Heart right ventricle (tissue), 16 donors: ENCODE measurements around the gene MALRD1. TPM values are rescaled to one million over a fixed set of nuclear protein-coding genes. Genes with fewer than 3 reads are reported as not detected.

Experiments
- ATAC-seq, 8 donors: fragments of 200-7000 bp; cut with Tn5 transposase; one replicate each; pipeline ENCODE4 v1.9.1; 2020; ENCODE audit warnings: mild to moderate bottlenecking in 8 of 8, moderate library complexity in 8 of 8, moderate number of reproducible peaks in 1 of 8
- DNase-seq, 2 donors: peaks; one replicate each; pipeline ENCODE4 v3.0.0-alpha.2; 2020
- H3K27ac ChIP-seq, 10 donors: fragments of 200-600 bp; sonication (generic) in 2 of 10; one replicate each; pipeline versions ENCODE4 v1.5.0 to v1.8.0; 2020 to 2022; ENCODE audit warnings: mild to moderate bottlenecking in 3 of 10
- H3K27me3 ChIP-seq, 7 donors: fragments of 200-600 bp; one replicate each; pipeline ENCODE4 v1.8.0; 2021 to 2022; ENCODE audit warnings: mild to moderate bottlenecking in 2 of 7
- H3K36me3 ChIP-seq, 9 donors: fragments of 200-600 bp; sonication (generic) in 1 of 9; one replicate each; pipeline versions ENCODE4 v1.5.0 to v1.8.0; 2020 to 2022; ENCODE audit warnings: mild to moderate bottlenecking in 2 of 9
- H3K4me1 ChIP-seq, 9 donors: fragments of 200-600 bp; sonication (generic) in 1 of 9; one replicate each; pipeline versions ENCODE4 v1.5.0 to v1.8.0; 2020 to 2022; ENCODE audit warnings: mild to moderate bottlenecking in 4 of 9
- H3K4me3 ChIP-seq, 10 donors: fragments of 200-600 bp; sonication (generic) in 2 of 10; one replicate each; pipeline versions ENCODE4 v1.5.0 to v1.8.0; 2020 to 2022; ENCODE audit warnings: mild to moderate bottlenecking in 7 of 10, moderate library complexity in 2 of 10
- H3K9me3 ChIP-seq, 11 donors: fragments of 200-600 bp in 10 of 11; sonication (generic) in 2 of 11; one replicate each; pipeline versions ENCODE4 v1.5.0 to v1.8.0; 2013 to 2022; ENCODE audit warnings: mild to moderate bottlenecking in 2 of 11, control low read depth in 1 of 11, moderate library complexity in 1 of 11
- CTCF ChIP-seq, 9 donors: fragments of 200-600 bp; sonication (generic) in 2 of 9; IDR thresholded peaks; one replicate each; pipeline versions ENCODE4 v1.5.0 to v1.8.0; 2021 to 2022; ENCODE audit warnings: antibody characterized with exemption in 9 of 9, mild to moderate bottlenecking in 5 of 9, moderate library complexity in 1 of 9
- WGBS, 2 donors: extraction: QIAGEN DNeasy Blood & Tissue Kit; methylation state at CpG; one replicate each; pipeline ENCODE4 v1.1.7; 2013; ENCODE audit warnings: inconsistent platforms in 1 of 2; 5-methylcytosine and 5-hydroxymethylcytosine counted together
- intact Hi-C, 10 donors: fragments of 100-400 bp; cut with DNase I; formaldehyde crosslinking; loops; one replicate each; pipeline versions ENCODE4 v1.11.1 to v1.14.2; 2022
- polyA plus RNA-seq, 2 donors: library from polyadenylated mRNA; stranded (reverse); fragments of 200-250 nt; gene quantifications; one replicate each; pipeline ENCODE4 v1.2.3, GENCODE V29; 2013
- total RNA-seq, 10 donors: library from RNA; stranded (reverse); fragmentation: NEBNext Ultra II Directional in 3 of 10; extraction: Animal tissue kit (Norgen Biotek cat#: 25700) in 3 of 10; gene quantifications; one replicate each; pipeline versions ENCODE4 v1.2.1 to v1.2.4, GENCODE V29; 2021 to 2023
- donor health status: Arrhythmogenic right ventricular cardiomyopathy.
- donor health status: ischemic (EF 13 %, LVEDD 7.1; RV severe dilation, severe dysfunction).
- donor health status: healthy with polysubstance abuse.
- donor health status: DM: no; HTN: yes; CAD: no.
- donor health status: DM: no; HTN: no; CAD: no.
- donor health status: ischemic (EF 25% LVEDD 6.9; RV normal size, moderate dysfunction).
- donor health status: ischemic (EF 25% LVEDD 5.7; RV mildly dilated, moderate dysfunction).
- donor health status: healthy.
- donor health status: DM: yes; HTN: yes; CAD: no.
- donor health status: Ischemic cardiomyopathy.
- donor health status: ischemic (EF 35%, LVEDD 5.7; RV mildly dilated, moderate dysfunction).
- donor health status: nonischemic (EF 11% LVEDD 7.7; RV severe dilation, severe dysfunction).
- donor health status: DM: yes; HTN: yes; CAD: no.
- donor health status: PGD.
- donor health status: ischemic (EF 29% LVEDD 5.4; RV normal size, mild dysfunction).
- donor health status: nonischemic (EF 23%, LVEDD 6.1; RV moderate dilation, normal function).

MALRD1 gene
- total and polyA plus RNA-seq, 12 donors: 0.10 to 2.2 (median 0.47) TPM

- H3K27me3 ChIP-seq: no peaks in the 10 kb centered on the region
- no peak overlapping the region for H3K27ac ChIP-seq
- no peaks in the 10 kb centered on the region for H3K4me1 ChIP-seq
- intact Hi-C loops: no loop called here
- no peak overlapping the region for H3K4me3 ChIP-seq
- no peak for DNase-seq
- H3K36me3 ChIP-seq: no peaks in the 10 kb centered on the region
- ATAC-seq: no peak
- H3K9me3 ChIP-seq: peaks cover 0 to 41% (median 13%) of the 10 kb centered on the region in 11 donors
- TF ChIP-seq CTCF (IDR thresholded peaks at IDR 0.05): no peak
- WGBS, 2 donors: 66 to 74% methylated on average over 1 of the region's 1 CpG
These were observed 63.1 kb downstream of the MALRD1 start for GRCh38 chr10:19111501-19112267.

- no peak for DNase-seq
- intact Hi-C loops: no loop called here
These were observed 68.8 kb downstream of the MALRD1 start for GRCh38 chr10:19117438-19117837.

GRCh38 chr10:19119191-19119590 is 70.6 kb downstream of the MALRD1 start:
- DNase-seq: no peak
- intact Hi-C loops: no loop called here
- no peaks in the 10 kb centered on the region for H3K4me1 ChIP-seq
- 52 to 58% methylated on average over 6 of the region's 6 CpGs for whole genome bisulfite sequencing, 2 donors
- no peak for TF ChIP-seq CTCF (IDR thresholded peaks at IDR 0.05)
- H3K36me3 ChIP-seq: no peaks in the 10 kb centered on the region
- H3K27ac ChIP-seq: no peak overlapping the region
- H3K4me3 ChIP-seq: no peak overlapping the region
- no peak for ATAC-seq
- peaks cover 0 to 11% (median 0%) of the 10 kb centered on the region in 11 donors for H3K9me3 ChIP-seq
- H3K27me3 ChIP-seq: no peaks in the 10 kb centered on the region

More at GRCh38 chr10:19117438-19117837, 68.8 kb downstream of the MALRD1 start:
- Histone ChIP-seq H3K27me3 (no peaks in the 10 kb centered on the region), H3K4me3 (no peak overlapping the region), H3K36me3 (no peaks in the 10 kb centered on the region), H3K27ac (no peak overlapping the region), H3K4me1 (no peaks in the 10 kb centered on the region), H3K9me3 (peaks cover 0 to 11% (median 0%) of the 10 kb centered on the region in 11 donors)
- WGBS, 2 donors: 88 to 89% methylated on average over 1 of the region's 1 CpG
- ATAC-seq: no peak
- no peak for TF ChIP-seq CTCF (IDR thresholded peaks at IDR 0.05)

- no peak for TF ChIP-seq CTCF (IDR thresholded peaks at IDR 0.05)
- intact Hi-C loops: no loop called here
- Histone ChIP-seq H3K27me3 (no peaks in the 10 kb centered on the region), H3K36me3 (no peaks in the 10 kb centered on the region), H3K9me3 (peaks cover 0 to 4% (median 0%) of the 10 kb centered on the region in 11 donors), H3K4me3 (no peak overlapping the region), H3K27ac (no peak overlapping the region), H3K4me1 (no peaks in the 10 kb centered on the region)
- no peak for DNase-seq
- ATAC-seq: no peak
- 89 to 94% methylated on average over 5 of the region's 5 CpGs for WGBS, 2 donors
These were observed 71.8 kb downstream of the MALRD1 start for GRCh38 chr10:19120381-19120908.
